ENCODE results near the gene POU2AF3.

The POU2AF3 gene, protein sequence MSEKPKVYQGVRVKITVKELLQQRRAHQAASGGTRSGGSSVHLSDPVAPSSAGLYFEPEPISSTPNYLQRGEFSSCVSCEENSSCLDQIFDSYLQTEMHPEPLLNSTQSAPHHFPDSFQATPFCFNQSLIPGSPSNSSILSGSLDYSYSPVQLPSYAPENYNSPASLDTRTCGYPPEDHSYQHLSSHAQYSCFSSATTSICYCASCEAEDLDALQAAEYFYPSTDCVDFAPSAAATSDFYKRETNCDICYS

DNA sequence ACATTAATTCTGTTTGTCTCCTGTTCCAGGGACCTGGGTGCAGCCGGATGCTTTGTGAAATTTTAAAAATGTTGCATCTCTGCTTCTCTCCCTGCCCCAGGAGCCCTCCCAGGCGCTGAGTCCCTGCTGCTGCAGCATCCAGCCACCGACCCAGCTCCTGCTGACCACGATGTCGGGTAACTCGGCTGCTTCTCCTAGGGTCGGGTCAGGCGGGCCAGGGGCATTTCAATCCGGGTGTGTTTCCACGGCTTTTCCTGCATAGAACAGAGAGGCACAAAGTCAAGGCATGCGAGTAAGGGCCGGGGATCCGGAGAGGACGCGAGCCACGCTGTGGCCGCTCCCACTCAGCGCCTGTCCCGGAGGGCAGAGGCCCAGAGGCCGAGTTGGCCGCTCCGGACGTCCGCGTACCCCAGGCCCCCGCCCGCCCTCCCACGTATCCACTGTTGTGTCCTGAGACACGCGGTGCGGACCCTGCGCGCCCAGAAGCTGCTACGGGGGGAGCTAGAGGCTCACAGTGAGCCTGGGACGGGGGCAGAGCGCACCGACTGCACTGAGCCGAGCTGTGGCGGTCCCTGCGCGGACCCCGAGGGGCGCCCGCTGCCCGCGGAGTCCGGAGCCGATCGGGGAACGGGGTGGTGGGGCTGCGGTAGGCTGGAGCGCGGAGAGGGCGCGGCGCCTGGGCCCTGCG, at the start of gene POU2AF3:
Gene POU2AF3, plus strand, starts transcription at position 134 of the 688 bp plus-strand sequence. Its CDS starts 36 bp downstream, at position 170.
- no peak for DNase-seq (ENCODE audit: low read depth in 2 of 2)
- peak within 1 kb of the TSS; percentile 45 to 51 for H3K4me3 ChIP-seq (replicated peaks in 1 of 2; ENCODE audit: low read depth in 2 of 2, low read length in 2 of 2)
- TF ChIP-seq, protein P1, sequence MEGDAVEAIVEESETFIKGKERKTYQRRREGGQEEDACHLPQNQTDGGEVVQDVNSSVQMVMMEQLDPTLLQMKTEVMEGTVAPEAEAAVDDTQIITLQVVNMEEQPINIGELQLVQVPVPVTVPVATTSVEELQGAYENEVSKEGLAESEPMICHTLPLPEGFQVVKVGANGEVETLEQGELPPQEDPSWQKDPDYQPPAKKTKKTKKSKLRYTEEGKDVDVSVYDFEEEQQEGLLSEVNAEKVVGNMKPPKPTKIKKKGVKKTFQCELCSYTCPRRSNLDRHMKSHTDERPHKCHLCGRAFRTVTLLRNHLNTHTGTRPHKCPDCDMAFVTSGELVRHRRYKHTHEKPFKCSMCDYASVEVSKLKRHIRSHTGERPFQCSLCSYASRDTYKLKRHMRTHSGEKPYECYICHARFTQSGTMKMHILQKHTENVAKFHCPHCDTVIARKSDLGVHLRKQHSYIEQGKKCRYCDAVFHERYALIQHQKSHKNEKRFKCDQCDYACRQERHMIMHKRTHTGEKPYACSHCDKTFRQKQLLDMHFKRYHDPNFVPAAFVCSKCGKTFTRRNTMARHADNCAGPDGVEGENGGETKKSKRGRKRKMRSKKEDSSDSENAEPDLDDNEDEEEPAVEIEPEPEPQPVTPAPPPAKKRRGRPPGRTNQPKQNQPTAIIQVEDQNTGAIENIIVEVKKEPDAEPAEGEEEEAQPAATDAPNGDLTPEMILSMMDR (IDR thresholded peaks at IDR 0.05; ENCODE audit: low read depth, low read length): no peak

DNA sequence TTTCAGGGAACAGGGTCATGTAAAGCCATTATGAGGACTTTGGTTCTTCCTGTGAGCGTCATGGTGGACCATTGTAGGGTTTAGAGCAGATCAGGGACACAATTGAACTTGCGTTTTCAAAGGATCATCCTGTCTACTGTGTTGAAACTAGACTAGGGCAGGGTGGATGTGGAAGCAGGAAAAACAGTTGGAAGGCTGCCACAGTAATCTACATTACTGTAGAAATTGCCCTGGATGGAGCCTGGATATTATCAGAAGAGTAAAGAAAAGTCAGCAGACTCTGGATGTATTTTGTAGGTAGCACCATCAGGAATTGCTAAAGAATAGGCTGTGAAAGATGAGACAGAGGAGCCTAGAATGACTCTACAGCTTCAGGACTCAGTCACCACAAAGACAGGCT, 47.4 kb upstream of the POU2AF3 start:
- H3K4me3 ChIP-seq (replicated peaks in 1 of 2; ENCODE audit: low read depth in 2 of 2, low read length in 2 of 2): no peak overlapping the region
- TF ChIP-seq, protein P1 (IDR thresholded peaks at IDR 0.05; ENCODE audit: low read depth, low read length): no peak
- peak in 1 of 2 donors; percentile 14 for DNase-seq (ENCODE audit: low read depth in 2 of 2)

DNA sequence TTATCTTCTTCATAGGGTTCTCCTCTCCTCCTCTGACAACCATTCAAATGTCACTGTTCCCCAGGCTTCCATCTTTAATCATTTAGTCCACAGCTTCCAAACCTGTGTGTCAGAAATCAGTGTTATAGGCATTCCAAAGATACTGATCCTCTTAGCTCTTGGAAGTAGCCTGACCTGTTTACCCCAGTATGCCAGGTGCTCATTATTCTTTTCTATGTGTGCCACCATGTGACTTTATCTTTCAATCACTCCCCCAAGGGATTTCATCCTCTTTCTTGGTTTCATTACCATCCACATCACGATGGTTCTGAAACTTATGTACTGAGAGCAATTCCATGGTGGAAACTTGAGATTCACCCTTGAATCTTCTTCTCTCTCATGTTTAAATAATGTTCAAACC, 45.2 kb upstream of the POU2AF3 start:
- no peak for DNase-seq (ENCODE audit: low read depth in 2 of 2)
- no peak overlapping the region for H3K4me3 ChIP-seq (replicated peaks in 1 of 2; ENCODE audit: low read depth in 2 of 2, low read length in 2 of 2)
- TF ChIP-seq, protein P1 (IDR thresholded peaks at IDR 0.05; ENCODE audit: low read depth, low read length): no peak

DNA sequence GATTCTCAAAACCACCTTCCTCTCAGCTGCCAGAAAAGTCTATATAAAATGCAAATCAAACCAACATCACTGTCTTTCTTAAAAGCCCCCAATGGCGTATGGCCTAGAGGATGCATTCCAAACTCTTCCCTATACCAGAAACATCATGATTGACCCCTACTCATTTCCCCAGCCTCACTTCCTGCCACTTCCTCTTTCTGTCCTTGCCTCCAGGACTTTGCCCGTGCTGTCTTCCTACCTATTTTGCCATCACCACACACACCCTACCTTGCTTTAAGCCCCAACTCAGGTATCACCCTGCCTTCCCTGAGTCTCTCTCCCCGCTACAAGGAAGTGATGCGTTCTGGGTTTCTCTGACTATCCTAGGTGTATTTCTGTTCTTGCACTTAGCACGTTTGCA, 44.7 kb upstream of the POU2AF3 start:
- no peak for DNase-seq (ENCODE audit: low read depth in 2 of 2)
- TF ChIP-seq, protein P1 (IDR thresholded peaks at IDR 0.05; ENCODE audit: low read depth, low read length): no peak

DNA sequence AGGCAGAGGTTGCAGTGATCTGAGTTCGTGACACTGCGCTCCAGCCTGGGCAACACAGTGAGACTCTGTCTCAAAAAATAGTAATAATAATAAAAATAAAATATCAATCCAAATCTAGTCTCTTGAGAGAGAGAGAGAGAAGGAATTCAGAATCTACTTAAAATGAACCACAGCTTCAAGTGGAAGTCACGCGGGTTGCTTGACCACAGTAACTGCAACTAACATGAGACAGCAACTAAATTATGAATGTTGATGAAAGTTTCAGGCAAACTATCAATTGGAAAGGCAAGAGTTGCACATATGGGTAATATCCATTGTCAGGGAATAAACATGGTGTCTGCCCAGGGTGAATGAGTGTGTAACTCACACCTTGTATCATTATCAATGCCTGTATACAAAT, 40.3 kb upstream of the POU2AF3 start:
- H3K4me3 ChIP-seq (replicated peaks in 1 of 2; ENCODE audit: low read depth in 2 of 2, low read length in 2 of 2): no peak overlapping the region
- TF ChIP-seq, protein P1 (IDR thresholded peaks at IDR 0.05; ENCODE audit: low read depth, low read length): no peak
- no peak for DNase-seq (ENCODE audit: low read depth in 2 of 2)

More for the DNA sequence above, 44.7 kb upstream of the POU2AF3 start:
- H3K4me3 ChIP-seq (replicated peaks in 1 of 2; ENCODE audit: low read depth in 2 of 2, low read length in 2 of 2): no peak overlapping the region

DNA sequence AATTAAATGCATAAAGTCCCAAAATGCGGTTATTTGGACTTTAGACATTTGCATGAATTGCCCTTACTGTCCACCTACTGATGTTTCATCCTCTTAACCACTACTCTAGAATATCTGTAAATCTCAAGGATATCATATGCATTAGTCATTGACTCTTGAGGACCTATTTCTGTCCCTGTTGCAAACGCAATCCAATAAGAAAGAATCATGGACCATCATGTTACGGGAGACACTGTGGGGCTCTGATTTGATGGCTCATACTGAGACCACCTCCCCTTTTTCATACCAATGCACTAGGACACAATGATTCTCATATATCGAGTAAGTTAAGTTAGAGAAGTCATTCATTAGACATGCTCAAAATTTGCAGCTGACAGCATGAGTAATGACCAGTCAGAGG, 38.5 kb upstream of the POU2AF3 start:
- no peak overlapping the region for H3K4me3 ChIP-seq (replicated peaks in 1 of 2; ENCODE audit: low read depth in 2 of 2, low read length in 2 of 2)
- peak in 1 of 2 donors; percentile 25 for DNase-seq (ENCODE audit: low read depth in 2 of 2)
- TF ChIP-seq, protein P1 (IDR thresholded peaks at IDR 0.05; ENCODE audit: low read depth, low read length): no peak

All from cardiac fibroblast (primary cell).